Calu3 (cell line): ENCODE data around the gene TBC1D9. TPM values are rescaled to one million over a fixed set of nuclear protein-coding genes. Genes with fewer than 3 reads are reported as not detected.

Experiments
- BruUV-seq: library from RNA; stranded (reverse); fragments of 400-500 nt; replicated peaks from 2 replicates; lab custom pipeline; 2021; lab: Mats Ljungman, UMichigan
- CTCF ChIA-PET: fragments of 300-600 bp; sonication (Branson Sonifier 250); formaldehyde crosslinking; loops from one replicate; lab custom pipeline; 2022; ENCODE audit warnings: antibody characterized with exemption; lab: Charles Lee
- DNase-seq: peaks from one replicate; pipeline ENCODE4 v3.0.0; 2022
- H3K27ac Mint-ChIP-seq: one replicate; pipeline ENCODE4 v1.8.0; 2022; ENCODE audit warnings: mixed read lengths; ENCODE audit not compliant: unreplicated experiment
- H3K27me3 Mint-ChIP-seq: one replicate; pipeline ENCODE4 v1.8.0; 2022; ENCODE audit warnings: mixed read lengths; ENCODE audit not compliant: unreplicated experiment
- H3K36me3 Mint-ChIP-seq: one replicate; pipeline ENCODE4 v1.8.0; 2022; ENCODE audit warnings: mild to moderate bottlenecking, moderate library complexity, mixed read lengths; ENCODE audit not compliant: insufficient read depth, unreplicated experiment
- H3K4me1 Mint-ChIP-seq: one replicate; pipeline ENCODE4 v1.8.0; 2022; ENCODE audit warnings: mild to moderate bottlenecking, low read depth, mixed read lengths; ENCODE audit not compliant: unreplicated experiment
- H3K4me3 Mint-ChIP-seq: one replicate; pipeline ENCODE4 v1.8.0; 2022; ENCODE audit warnings: mild to moderate bottlenecking, low read depth, moderate library complexity, mixed read lengths; ENCODE audit not compliant: unreplicated experiment
- H3K9me3 Mint-ChIP-seq: one replicate; pipeline ENCODE4 v1.8.0; 2022; ENCODE audit warnings: low read depth, mixed read lengths; ENCODE audit not compliant: unreplicated experiment
- CTCF ChIP-seq: fragments of 200-600 bp; IDR thresholded peaks from one replicate; pipeline ENCODE4 v1.8.0; 2022; ENCODE audit warnings: antibody characterized with exemption; ENCODE audit not compliant: unreplicated experiment
- intact Hi-C: fragments of 100-400 bp; cut with micrococcal nuclease; formaldehyde crosslinking; loops from one replicate; pipeline ENCODE4 v1.10.0; 2022; ENCODE audit not compliant: unreplicated experiment
- total RNA-seq: library from RNA; stranded (reverse); gene quantifications from 2 replicates; pipeline ENCODE4 v1.2.3, GENCODE V29; 2022

The TBC1D9 gene
- total RNA-seq, 1 experiment from 2014 or later: 9.4 TPM

DNA sequence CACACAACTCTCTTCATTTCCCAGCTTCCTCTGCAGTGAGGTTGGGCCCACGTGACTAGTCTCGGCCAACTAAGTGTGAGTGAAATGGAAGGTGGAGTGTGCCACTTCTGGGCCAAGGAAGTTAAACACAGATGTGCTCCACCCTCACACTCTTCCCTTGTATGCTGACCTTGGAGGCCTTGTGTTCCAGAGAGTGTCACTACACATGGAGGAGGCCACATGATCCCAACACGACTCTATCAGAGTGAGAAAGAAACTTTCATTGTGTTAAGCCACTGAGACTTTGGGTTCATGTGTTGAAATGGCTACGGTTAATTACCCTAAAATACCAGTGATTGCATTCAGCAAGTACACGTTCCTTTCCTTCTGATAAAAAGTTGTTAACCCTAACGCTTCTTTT lies 55.1 kb downstream of the TBC1D9 start:
- Mint-ChIP-seq H3K4me3 (no peak overlapping the region), H3K27ac (no peak overlapping the region), H3K9me3 (no peaks in the 10 kb centered on the region), H3K27me3 (no peaks in the 10 kb centered on the region), H3K36me3 (no peaks in the 10 kb centered on the region), H3K4me1 (no peaks in the 10 kb centered on the region)
- BruUV-seq: no TSS peak
- DNase-seq: no peak
- intact Hi-C loops: no loop called here
- no peak for TF ChIP-seq CTCF
- CTCF ChIA-PET: no interaction called here

GRCh38 chr4:140697709-140698560 lies 58.2 kb downstream of the TBC1D9 start:
- no peak for DNase-seq
- Mint-ChIP-seq H3K9me3 (no peaks in the 10 kb centered on the region), H3K4me3 (no peak overlapping the region), H3K4me1 (no peaks in the 10 kb centered on the region), H3K27ac (no peak overlapping the region), H3K36me3 (no peaks in the 10 kb centered on the region), H3K27me3 (no peaks in the 10 kb centered on the region)
- CTCF ChIA-PET: no interaction called here
- no peak for TF ChIP-seq CTCF
- BruUV-seq: no TSS peak
- intact Hi-C loops: no loop called here

- Mint-ChIP-seq H3K4me1 (no peaks in the 10 kb centered on the region), H3K36me3 (no peaks in the 10 kb centered on the region), H3K9me3 (no peaks in the 10 kb centered on the region), H3K27me3 (peaks cover 3% of the 10 kb centered on the region), H3K27ac (no peak overlapping the region), H3K4me3 (no peak overlapping the region)
- no peak for DNase-seq
- CTCF ChIA-PET: no interaction called here
- intact Hi-C loops: no loop called here
- TF ChIP-seq CTCF: no peak
- no TSS peak for BruUV-seq
Observed at GRCh38 chr4:140695483-140695882, 60.7 kb downstream of the TBC1D9 start.

DNA sequence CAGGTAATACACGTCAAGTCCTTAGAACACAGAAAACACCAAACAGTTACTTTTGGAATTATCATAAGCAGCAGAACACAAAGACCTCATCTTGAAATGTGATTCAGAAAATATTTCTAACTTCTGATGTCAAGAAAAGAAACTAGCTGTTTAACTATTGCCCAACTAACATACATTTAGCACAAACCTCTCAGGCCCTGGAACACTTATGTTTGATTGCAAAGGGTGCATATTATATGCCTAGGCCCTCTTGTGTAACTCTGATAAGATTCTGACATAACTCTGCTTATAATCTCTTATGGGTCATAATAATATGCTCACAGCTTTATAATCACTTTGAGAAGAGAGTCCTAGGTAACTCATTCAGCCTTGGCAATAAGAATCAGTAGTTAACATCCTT lies 62.6 kb downstream of the TBC1D9 start:
- intact Hi-C loops: no loop called here
- Mint-ChIP-seq H3K9me3 (no peaks in the 10 kb centered on the region), H3K27me3 (peaks cover 13% of the 10 kb centered on the region), H3K4me1 (no peaks in the 10 kb centered on the region), H3K36me3 (no peaks in the 10 kb centered on the region), H3K4me3 (no peak overlapping the region), H3K27ac (no peak overlapping the region)
- no TSS peak for BruUV-seq
- TF ChIP-seq CTCF: no peak
- no peak for DNase-seq
- CTCF ChIA-PET: no interaction called here
